Spinal cord (tissue), 10 donors: ENCODE data around the gene GCNT2. TPM values are rescaled to one million over a fixed set of nuclear protein-coding genes. Genes with fewer than 3 reads are reported as not detected.
"Not testable (repeated sequence)": the region's sequence is repeated elsewhere in the genome, so short reads cannot be mapped to it uniquely, and the experiment has no call there.

Experiments used
- DNase-seq, 6 donors: peaks; one replicate each; pipeline versions ENCODE4 v3.0.0 to v3.0.0-alpha.2; 2013 to 2015; ENCODE audit warnings: low spot score in 6 of 6, low read depth in 4 of 6
- H3K27ac ChIP-seq: one replicate; pipeline ENCODE4 v1.5.1; 2013; ENCODE audit warnings: low read depth, low read length, control low read depth
- H3K27me3 ChIP-seq: one replicate; pipeline ENCODE4 v1.6.1; 2013; ENCODE audit warnings: low read length; ENCODE audit not compliant: control insufficient read depth, insufficient read depth
- H3K36me3 ChIP-seq: one replicate; pipeline ENCODE4 v1.6.1; 2013; ENCODE audit warnings: low read length; ENCODE audit not compliant: control insufficient read depth, insufficient read depth
- H3K4me1 ChIP-seq: one replicate; pipeline ENCODE4 v1.6.1; 2013; ENCODE audit warnings: low read length; ENCODE audit not compliant: control insufficient read depth, insufficient read depth
- H3K4me3 ChIP-seq: one replicate; pipeline ENCODE4 v1.5.1; 2013; ENCODE audit warnings: low read depth, low read length, control low read depth
- H3K9me3 ChIP-seq: one replicate; pipeline ENCODE4 v1.6.1; 2013; ENCODE audit warnings: low read length; ENCODE audit not compliant: control insufficient read depth, insufficient read depth
- WGBS: methylation state at CpG from one replicate; pipeline ENCODE4 v1.1.5; 2013; ENCODE audit warnings: missing lambda C conversion rate; ENCODE audit not compliant: insufficient coverage; 5-methylcytosine and 5-hydroxymethylcytosine counted together
- polyA plus RNA-seq, 2 donors: library from polyadenylated mRNA; unstranded; fragments of 120-200 nt; gene quantifications; one replicate each; pipeline ENCODE4 v1.2.1, GENCODE V29; 2013; ENCODE audit not compliant: insufficient read length in 2 of 2
- total RNA-seq, 2 donors: library from RNA; depleted of rRNA in 1 of 2; stranded (reverse); fragments of 120-200 nt in 1 of 2; fragments of >200 nt in 1 of 2; gene quantifications; one replicate each; pipeline versions ENCODE4 v1.2.3 to v1.2.4, GENCODE V29; 2013 to 2014
- donor health status: healthy.

The GCNT2 gene
- total and polyA plus RNA-seq, 4 donors: 7.9 to 28.8 (median 13.2) TPM

DNA sequence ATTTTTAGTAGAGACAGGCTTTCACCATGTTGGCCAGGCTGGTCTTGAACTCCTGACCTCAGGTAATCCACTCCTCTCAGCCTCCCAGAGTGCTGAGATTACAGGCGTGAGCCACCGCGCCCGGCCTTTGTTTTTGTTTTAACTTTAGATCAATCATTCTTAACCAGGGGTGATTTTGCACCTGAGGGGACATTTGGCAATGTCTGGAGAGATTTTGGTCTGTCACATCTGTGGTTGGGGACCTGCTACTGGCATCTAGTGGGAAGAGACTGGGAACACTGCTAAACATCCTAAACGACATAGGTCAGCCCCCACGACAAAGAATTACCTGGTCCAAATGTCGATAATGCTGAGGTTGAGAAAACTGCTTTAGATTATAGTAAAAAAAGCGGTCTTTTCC is 91.0 kb downstream of the GCNT2 start:
- 100% methylated on average over 2 of the region's 8 CpGs for WGBS
- H3K27ac ChIP-seq: no peak overlapping the region
- peaks cover 2% of the 10 kb centered on the region for H3K36me3 ChIP-seq
- no peaks in the 10 kb centered on the region for H3K27me3 ChIP-seq
- no peaks in the 10 kb centered on the region for H3K9me3 ChIP-seq
- no peaks in the 10 kb centered on the region for H3K4me1 ChIP-seq
- no peak overlapping the region for H3K4me3 ChIP-seq
- no peak for DNase-seq

DNA sequence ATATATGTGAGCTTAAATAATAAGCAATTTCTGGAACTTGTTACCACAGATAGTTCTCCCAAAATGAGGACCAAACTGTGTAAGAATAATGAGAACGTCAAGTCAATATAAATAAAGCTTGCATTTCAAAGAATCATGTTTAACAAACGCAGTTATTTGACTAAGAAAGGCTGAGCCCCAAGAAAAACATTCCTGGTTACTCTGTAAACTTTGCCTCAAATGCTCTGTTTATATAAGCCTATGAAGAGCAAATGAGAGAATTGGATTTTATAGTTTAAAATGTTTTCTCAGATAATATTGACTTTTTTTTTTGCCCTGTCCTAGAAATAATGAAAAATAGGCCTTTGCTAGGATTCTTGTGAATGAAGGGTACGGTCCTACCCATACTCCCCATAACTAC is 91.9 kb downstream of the GCNT2 start:
- Histone ChIP-seq H3K4me1 (no peaks in the 10 kb centered on the region), H3K9me3 (no peaks in the 10 kb centered on the region), H3K27me3 (no peaks in the 10 kb centered on the region), H3K36me3 (peaks cover 2% of the 10 kb centered on the region), H3K4me3 (no peak overlapping the region), H3K27ac (no peak overlapping the region)
- peak in 1 of 6 donors; percentile 60 for DNase-seq
- no CpG with 5 or more reads among the region's 3 CpGs for WGBS

DNA sequence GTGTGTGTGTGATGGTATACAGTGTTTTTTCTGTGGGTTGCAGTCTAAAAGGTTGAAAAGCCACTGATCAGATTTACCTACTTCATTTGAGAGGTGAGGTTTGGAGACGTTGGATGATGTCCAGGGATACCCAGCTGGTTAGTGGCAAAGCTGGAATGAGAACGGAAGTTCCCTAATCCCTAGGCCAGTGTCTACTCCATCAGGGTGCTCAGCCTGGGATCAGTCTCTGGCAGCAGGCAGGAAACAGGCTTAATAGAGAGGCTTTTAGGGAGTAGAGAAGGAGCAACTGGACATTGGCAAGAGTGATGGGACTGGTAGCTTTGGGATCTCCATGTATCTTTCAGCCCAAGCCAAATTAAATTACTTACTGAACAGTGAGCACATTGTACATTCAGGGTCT is 92.6 kb downstream of the GCNT2 start:
- no peak overlapping the region for H3K27ac ChIP-seq
- no peaks in the 10 kb centered on the region for H3K4me1 ChIP-seq
- H3K27me3 ChIP-seq: no peaks in the 10 kb centered on the region
- H3K4me3 ChIP-seq: no peak overlapping the region
- peaks cover 2% of the 10 kb centered on the region for H3K36me3 ChIP-seq
- DNase-seq: no peak
- no peaks in the 10 kb centered on the region for H3K9me3 ChIP-seq
- WGBS: 50% methylated on average over 1 of the region's 2 CpGs

DNA sequence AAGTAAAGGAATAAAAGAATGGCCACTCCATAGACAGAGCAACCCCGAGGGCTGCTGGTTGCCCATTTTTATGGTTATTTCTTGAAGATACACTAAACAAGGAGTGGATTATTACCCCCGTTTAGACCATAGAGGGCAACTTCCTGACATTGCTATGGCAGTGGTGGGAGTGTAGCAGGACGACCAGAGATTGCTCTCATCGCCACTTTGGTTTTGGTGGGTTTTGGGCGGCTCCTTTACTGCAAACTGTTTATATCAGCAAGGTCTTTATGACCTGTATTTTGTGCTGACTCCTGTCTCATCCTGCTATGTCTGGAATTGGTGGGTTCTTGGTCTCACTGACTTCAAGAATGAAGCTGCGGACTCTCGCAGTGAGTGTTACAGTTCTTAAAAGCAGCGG is 94.5 kb downstream of the GCNT2 start:
- Histone ChIP-seq H3K4me3 (no peak overlapping the region), H3K4me1 (no peaks in the 10 kb centered on the region), H3K27me3 (no peaks in the 10 kb centered on the region), H3K36me3 (peaks cover 2% of the 10 kb centered on the region), H3K27ac (no peak overlapping the region), H3K9me3 (no peaks in the 10 kb centered on the region)
- no peak for DNase-seq
- 96% methylated on average over 7 of the region's 8 CpGs for WGBS

DNA sequence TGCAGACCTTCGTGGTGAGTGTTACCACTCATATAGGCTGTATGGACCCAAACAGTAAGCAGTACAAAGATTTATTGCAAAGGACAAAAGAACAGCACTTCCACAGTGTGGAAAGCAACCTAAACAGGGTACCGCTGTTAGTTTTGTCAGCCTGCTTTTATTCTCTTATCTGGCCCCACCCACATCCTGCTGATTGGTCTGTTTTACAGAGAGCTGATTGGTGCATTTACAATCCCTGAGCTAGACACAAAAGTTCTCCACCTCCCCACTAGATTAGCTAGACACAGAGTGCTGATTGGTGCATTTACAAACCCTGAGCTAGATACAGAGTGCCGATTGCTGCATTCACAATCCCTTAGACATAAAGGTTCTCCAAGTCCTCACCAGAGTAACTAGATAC is 95.1 kb downstream of the GCNT2 start:
- WGBS: 89% methylated on average over 1 of the region's 3 CpGs
- H3K27ac ChIP-seq, H3K4me1 ChIP-seq: not testable (repeated sequence)

DNA sequence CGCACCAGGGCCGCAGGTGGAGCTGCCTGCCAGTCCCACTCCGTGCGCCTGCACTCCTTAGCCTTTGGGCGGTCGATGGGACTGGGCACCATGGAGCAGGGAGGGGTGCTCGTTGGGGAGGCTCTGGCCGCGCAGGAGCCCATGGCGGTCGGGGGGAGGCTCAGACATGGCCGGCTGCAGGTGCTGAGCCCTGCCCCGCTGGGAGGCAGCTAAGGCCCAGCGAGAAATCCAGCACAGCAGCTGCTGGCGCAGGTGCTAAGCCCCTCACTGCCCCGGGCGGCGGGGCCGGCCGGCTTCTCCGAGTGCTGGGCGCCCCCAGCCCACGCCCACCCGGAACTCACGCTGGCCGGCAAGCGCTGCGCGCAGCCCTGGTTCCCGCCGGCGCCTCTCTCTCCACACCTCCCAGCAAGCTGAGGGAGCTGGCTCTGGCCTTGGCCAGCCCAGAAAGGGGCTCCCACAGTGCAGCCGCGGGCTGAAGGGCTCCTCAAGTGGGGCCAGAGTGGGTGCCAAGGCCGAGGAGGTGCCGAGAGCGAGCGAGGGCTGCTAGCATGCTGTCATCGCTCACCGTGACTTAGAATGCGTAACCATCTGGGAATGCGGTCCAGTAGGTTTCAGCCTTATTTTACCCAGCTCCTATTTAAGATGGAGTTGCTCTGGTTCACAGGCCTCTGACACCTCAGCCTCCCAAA is 96.0 kb downstream of the GCNT2 start:
- no peaks in the 10 kb centered on the region for H3K4me1 ChIP-seq
- WGBS: 96% methylated on average over 39 of the region's 42 CpGs

More for the DNA sequence above, 95.1 kb downstream of the GCNT2 start:
- not testable (repeated sequence) for H3K4me3 ChIP-seq, H3K9me3 ChIP-seq, DNase-seq, H3K27me3 ChIP-seq, H3K36me3 ChIP-seq

DNA sequence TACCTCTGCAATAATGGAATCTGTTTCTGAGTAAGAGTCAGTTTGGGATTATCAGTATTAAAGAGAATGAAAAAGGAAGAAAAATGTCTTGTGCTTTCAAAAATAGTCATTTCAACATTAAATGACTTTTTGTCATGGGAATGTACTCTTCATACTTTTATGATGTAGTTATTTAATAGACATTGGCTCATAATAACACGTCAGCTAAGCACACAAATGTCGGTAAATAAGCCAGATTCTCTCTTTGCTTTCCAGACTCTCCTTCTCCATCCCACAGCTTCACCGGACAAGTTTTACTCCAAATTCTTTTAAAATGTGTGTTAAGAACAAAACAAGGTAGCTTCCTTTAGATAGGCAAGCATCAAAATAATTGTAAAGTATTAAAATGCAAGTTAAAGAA is 97.3 kb downstream of the GCNT2 start:
- WGBS: no CpG with 5 or more reads among the region's 3 CpGs
- H3K4me3 ChIP-seq: no peak overlapping the region
- H3K4me1 ChIP-seq: no peaks in the 10 kb centered on the region
- no peaks in the 10 kb centered on the region for H3K27me3 ChIP-seq
- no peak overlapping the region for H3K27ac ChIP-seq
- DNase-seq: no peak
- H3K9me3 ChIP-seq: no peaks in the 10 kb centered on the region
- H3K36me3 ChIP-seq: peaks cover 2% of the 10 kb centered on the region

More for the DNA sequence above, 96.0 kb downstream of the GCNT2 start:
- Histone ChIP-seq H3K27ac (no peak overlapping the region), H3K9me3 (no peaks in the 10 kb centered on the region), H3K4me3 (no peak overlapping the region), H3K27me3 (no peaks in the 10 kb centered on the region), H3K36me3 (peaks cover 2% of the 10 kb centered on the region)
- no peak for DNase-seq

DNA sequence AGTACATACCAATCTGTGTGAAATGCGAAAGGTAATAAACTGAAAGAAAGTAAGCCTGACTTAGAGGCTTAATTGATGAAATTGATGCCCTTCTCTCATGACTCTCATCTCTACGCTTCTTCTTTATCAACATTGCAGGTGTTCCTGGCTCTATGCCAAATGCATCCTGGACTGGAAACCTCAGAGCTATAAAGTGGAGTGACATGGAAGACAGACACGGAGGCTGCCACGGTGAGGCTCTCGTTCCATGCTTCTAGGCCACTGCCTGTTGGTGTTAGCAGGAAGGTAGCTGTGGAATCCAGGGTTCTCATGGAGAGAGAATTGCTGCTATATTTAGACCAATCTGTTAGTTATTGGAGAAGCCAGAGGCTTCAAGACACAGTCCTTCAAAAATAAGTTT is 100.1 kb downstream of the GCNT2 start:
- H3K36me3 ChIP-seq: peaks cover 2% of the 10 kb centered on the region
- H3K27ac ChIP-seq: no peak overlapping the region
- WGBS: 92% methylated on average over 3 of the region's 5 CpGs
- no peak for DNase-seq
- no peak overlapping the region for H3K4me3 ChIP-seq
- H3K9me3 ChIP-seq: no peaks in the 10 kb centered on the region
- no peaks in the 10 kb centered on the region for H3K4me1 ChIP-seq
- no peaks in the 10 kb centered on the region for H3K27me3 ChIP-seq

DNA sequence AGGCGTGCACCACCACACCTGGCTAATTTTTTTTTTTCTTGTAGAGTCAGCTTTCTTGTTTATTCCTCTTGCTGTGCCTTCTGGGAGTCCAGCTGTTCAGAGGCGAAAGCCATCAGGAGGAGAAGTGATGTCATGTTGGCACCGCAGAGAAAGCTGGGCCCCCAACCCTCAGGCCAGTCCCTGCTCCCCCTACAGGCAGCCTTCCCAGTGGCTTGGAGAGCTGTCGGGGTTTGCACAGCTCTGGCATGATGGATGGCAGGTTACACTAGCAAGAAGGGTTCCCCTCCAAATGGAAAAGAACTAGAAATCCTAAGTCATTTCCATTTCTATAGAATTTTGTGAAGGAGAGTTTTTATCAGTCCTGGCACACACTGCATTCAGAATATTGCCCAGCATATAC is 100.7 kb downstream of the GCNT2 start:
- no peak for DNase-seq
- H3K9me3 ChIP-seq: no peaks in the 10 kb centered on the region
- H3K36me3 ChIP-seq: peaks cover 2% of the 10 kb centered on the region
- H3K4me1 ChIP-seq: no peaks in the 10 kb centered on the region
- no peak overlapping the region for H3K4me3 ChIP-seq
- H3K27ac ChIP-seq: no peak overlapping the region
- no peaks in the 10 kb centered on the region for H3K27me3 ChIP-seq
- WGBS: 93% methylated on average over 3 of the region's 4 CpGs

DNA sequence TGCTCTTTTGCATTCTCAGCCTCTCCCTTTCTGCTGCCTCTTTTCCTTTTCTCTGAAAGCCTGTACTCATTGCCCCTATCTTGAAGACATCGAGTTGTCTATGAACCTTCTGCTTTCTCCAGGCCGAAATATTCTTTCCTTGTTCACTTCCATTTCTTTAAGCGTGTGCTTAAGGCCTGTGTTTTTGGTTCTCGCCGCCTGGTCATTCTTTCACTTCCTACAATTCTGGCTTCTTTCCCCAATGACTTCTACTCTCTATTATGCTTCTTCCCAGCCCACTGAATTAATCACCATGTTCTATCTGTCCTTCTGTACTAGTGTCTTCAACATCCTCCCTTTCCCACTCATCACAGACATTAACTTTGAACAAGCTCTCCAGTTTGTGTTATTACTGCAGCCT is 103.7 kb downstream of the GCNT2 start:
- H3K36me3 ChIP-seq: no peaks in the 10 kb centered on the region

More for the DNA sequence above, 103.7 kb downstream of the GCNT2 start:
- Histone ChIP-seq H3K9me3 (no peaks in the 10 kb centered on the region), H3K27me3 (no peaks in the 10 kb centered on the region), H3K27ac (no peak overlapping the region), H3K4me1 (no peaks in the 10 kb centered on the region), H3K4me3 (no peak overlapping the region)
- DNase-seq: no peak
- WGBS: 90% methylated on average over 5 of the region's 5 CpGs
